NCI-H2029 treated with DMSO at 0.1 percent for 48 hours (cell line): ENCODE results near the gene TMEM248.
"Not testable (repeated sequence)": the region's sequence is repeated elsewhere in the genome, so short reads cannot be mapped to it uniquely, and the experiment has no call there.

Experiments used
- DNase-seq: peaks from one replicate; lab custom pipeline; 2025; lab: John Stamatoyannopoulos, UW

The TMEM248 gene

DNA sequence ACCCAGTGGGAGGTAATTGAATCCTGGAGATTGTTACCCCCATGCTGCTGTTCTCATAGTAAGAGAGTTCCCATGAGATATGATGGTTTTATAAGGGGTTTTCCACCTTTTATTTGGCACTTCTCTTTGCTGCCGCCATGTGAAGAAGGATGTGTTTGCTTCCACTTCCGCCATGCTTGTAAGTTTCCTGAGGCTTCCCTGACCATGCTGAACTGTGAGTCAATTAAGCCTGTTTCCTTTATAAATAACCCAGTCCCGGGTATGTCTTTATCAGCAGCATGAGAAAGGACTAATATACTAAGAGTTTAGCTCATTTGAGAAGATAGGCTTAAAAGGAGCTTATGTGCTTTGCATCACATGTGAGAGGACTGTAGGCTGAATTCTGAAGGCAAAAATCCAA, 29.3 kb downstream of the TMEM248 start:
- DNase-seq, result no peak

DNA sequence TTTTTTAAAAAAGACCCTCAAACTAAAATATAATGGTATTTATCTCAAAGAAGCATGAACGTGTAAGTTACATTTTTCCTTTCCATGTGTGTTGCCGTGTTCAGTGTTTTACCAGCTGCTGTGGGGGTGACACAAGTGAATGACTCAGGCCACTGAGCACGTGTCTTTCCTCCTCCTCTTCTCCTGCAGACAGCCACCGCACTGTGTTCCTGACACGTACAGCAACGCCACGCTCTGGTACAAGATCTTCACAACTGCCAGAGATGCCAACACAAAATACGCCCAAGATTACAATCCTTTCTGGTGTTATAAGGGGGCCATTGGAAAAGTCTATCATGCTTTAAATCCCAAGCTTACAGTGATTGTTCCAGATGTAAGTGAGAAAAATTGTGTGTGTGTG, 29.7 kb downstream of the TMEM248 start:
- no peak for DNase-seq

DNA sequence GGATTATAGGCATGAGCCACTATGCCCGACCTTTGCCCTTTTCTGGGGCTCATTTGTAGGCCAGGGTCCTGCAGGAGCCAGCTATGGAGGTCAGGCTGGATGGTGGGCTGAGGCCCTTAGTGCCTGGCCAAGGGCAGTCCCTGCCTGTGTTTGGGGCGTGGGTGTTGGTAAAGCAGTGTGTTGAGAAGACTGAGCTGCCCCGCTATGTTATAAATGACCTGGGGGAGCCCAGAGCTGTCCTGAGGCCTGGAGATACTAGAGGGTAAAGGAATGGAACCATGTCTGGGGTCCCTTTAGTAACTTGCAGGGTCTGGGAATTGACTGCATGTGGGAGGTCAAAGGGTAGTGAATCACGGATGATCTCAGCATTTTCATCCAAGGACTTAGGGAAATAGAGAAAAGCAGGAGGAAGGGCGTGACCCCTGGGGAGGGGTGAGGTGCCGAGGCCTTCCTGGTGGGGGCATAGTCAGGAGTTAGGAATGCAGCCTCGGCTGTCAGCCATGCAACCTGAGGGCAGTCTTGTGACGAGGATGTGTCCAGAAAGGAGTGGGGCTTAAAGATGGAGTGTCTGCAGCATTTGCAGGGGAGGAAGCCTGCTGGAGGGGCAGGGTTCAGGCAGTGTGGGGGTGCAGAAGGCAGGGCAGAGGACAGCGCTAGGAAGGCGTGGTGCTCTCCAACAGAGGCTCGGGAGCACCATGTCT, 31.5 kb downstream of the TMEM248 start:
- DNase-seq, result no peak

DNA sequence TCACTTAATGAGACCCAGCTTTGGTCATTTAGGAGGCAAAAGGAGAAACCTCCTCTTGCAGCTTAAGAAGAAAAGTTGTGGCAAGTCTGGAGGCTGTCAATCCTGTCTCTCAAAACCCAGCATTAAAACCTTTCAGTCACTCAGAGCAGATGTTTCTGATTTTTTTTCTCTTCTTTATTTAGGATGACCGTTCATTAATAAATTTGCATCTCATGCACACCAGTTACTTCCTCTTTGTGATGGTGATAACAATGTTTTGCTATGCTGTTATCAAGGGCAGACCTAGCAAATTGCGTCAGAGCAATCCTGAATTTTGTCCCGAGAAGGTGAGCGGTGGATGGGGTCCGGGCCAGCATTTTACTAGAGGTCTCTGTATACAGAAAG, 32.0 kb downstream of the TMEM248 start:
- DNase-seq, result no peak

DNA sequence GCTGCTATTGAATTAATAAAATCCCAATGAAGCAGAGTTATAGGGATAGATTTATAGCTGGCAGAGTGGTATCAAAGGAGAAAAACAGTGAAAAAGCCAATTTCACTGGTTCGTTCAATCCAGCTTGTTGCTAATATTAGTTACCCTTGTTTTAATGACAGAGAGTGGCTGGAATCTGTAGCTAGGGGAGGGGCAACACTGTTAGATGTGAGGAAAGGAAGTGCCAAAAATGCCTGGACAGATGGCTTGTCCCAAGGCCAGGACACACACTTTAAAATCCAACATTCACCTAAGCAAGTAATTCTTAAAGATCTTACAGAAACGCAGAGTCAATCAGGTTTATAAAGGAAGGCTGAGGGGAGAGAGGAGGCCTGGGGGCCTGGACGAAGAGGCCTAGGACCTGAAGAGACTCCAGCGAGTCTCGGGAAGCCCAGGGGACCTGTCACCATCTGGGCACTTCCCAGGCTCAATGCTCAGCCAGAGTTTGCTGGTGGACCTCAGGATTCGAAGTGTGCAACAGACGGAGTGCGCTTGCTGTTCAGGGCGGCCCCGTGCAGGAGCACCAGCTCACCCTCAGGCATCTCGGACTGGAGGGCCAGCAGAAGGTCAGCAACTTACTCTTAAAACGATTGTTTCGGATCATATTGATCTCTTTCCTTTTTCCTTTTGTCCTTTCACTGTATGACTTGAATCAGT, 36.7 kb downstream of the TMEM248 start:
- no peak for DNase-seq

DNA sequence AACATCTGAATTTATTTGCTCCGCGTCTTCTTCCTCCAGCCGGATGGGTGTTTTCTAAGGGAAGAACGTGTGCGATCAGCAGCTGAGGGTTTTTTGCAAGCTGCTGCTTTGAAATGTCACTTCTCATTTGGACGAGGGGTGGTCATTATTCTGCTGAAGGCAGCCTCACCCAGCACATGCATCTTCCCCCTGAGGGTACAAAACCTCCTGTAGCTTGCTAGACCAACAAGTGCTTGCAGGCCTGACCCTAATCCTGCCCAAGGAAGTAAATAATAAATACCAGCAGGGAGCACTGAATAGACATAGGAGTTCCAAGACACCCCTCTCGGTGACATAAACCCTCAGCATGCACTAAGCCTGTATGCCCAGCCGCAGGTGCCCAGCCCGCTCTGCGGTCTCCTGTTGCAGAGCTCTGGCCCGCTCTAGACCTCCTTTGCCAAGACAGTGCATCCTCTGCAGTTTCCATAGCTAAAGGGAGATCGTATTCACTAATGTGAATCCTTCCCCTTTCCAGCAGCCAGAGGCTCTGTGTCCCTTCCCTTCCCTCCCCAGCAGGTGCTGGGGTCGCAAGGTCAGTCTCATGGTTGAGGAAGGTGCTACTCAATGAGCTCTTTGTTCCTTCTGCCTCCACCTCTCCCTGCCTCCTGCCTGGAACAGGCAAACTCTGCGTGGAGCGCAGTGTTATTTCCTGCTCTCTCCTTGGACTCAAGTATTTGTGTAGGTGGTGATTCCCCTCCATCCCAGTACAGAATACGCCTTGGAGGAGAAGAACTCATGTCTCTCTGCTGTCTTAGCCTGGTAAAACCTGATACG, 37.7 kb downstream of the TMEM248 start:
- no peak for DNase-seq

DNA sequence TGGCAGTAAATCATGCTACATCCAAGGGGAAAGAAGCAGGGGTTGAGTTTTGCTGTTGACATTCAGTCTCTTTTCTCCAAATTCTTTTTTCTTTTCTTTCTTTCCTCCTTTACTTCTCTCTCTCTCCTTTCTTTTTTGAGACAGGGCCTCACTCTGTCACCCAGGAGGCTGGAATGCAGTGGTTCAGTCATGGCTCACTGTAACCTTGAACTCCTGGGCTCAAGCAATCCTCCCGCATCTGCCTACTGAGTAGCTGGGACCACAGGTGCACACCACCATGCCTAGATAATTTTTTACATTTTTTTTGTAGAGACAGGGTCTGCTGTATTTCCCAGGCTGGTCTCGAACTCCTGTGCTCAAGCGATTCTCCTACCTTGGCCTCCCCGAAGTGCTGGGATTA, 39.2 kb downstream of the TMEM248 start:
- no peak for DNase-seq

DNA sequence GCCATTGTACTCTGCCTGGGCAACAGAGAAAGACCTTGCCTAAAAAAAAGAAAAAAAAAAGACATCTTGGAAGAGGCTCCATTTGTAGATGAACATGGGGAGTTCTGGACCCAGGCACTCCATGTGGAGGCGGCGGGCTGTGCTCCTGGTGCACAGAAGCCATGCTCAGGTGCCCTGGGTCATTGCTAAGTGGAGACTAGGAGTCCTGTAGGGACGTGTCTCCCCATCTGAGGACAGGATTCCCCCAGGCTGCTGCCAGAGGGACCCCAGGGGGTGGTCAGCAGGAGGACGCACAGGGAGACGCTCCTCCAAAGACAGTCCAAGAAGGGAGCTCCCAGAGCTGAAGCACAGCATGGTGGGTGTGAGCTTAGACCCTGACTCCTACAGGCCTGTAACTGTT, 40.1 kb downstream of the TMEM248 start:
- no peak for DNase-seq

DNA sequence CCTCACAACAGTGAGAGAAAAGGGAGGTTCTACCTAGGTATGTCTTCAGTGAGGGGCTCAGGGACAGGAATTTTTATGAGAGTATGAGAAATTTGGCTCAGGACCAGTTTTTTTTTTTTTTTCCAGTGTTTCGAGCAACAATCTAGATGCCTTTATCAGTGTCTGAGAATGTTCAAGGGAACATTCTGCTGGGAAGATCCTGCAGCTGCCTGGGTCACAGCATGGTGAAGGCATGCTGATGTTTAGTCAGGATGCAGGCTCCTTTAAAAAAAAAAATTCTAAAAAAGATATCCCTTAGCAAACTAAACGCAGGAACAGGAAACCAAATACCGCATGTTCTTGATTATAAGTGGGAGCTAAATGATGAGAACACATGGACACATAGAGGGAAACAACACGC, 43.4 kb downstream of the TMEM248 start:
- no peak for DNase-seq

DNA sequence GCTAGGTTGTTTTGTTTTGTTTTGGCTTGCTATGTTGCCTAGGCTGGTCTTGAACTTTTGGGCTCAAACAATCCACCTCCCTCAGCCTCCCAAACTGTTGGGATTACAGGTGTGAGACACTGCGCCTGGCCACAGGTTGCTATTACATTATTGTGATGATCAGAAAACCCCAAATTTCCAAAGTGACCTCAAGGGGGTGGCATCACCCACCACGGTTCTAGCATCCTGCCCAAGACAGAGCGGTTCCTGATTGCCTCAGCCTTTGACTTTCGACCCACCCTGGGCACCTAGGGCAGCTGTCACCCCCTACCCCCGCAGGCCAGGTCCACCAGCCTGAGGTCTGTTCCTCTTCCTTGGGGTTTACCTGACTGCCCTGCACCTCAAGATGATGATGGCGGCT, 46.0 kb downstream of the TMEM248 start:
- DNase-seq, result no peak

DNA sequence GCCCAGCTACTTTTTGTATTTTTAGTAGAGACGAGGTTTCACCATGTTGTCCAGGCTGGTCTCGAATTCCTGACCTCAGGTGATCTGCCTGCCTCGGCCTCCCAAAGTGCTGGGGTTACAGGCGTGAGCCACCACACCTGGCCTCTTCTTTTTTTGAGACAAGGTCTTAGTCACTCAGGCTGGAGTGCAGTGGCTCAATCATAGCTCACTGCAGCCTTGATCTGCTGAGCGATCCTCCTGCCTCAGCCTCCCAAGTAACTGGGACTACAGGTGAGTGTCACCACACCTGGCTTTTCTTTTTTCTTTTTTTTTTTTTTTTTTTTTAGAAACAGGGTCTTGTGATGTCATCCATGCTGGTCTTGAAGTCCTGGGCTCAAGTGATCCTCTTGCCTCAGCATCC, 48.0 kb downstream of the TMEM248 start:
- DNase-seq, result not testable (repeated sequence)

DNA sequence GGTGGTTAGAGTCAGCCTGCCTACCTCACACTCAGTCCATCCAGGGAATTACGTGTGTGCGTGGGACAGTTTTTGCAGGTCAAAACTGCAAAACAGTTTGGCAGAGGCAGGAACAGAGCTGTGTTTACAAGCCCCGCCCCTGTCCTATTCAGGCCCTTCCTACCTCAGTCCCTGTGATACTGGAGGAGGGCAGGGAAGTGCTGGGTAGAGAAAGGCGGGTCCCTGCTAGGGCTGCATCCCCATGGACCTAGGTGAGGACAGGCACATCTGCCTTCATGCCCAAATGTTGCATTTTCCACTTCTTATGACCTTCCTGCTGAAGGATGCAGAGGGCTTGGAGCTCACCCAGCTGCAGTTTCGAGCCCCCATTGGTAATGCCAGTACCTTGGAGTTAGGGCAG, 49.3 kb downstream of the TMEM248 start:
- no peak for DNase-seq

DNA sequence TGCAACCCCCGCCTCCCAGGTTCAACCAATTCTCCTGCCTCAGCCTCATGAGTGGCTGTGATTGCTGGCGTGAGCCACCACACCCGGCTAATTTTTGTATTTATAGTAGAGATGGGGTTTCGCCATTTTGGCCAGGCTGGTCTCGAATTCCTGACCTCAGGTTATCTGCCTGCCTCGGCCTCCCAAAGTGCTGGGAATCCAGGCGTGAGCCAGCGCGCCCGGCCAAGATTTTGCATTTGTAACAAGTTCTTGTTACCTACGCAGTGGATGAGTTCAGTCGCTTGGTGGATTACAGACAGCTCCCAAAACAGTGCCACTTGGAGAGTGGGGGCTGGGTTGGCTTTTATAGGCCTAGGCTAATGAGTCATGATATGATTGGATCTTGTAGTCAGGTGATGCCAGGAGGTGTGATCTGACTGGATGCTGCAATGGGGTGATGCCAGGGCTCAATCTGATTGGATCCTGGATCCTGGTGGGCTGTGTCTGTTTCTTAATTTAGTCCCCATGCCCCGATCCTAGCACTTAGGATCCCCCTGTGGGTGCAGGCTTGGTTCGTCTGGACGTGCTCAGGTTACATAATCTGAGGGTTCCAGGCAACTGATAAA, 54.1 kb downstream of the TMEM248 start:
- DNase-seq, result no peak

DNA sequence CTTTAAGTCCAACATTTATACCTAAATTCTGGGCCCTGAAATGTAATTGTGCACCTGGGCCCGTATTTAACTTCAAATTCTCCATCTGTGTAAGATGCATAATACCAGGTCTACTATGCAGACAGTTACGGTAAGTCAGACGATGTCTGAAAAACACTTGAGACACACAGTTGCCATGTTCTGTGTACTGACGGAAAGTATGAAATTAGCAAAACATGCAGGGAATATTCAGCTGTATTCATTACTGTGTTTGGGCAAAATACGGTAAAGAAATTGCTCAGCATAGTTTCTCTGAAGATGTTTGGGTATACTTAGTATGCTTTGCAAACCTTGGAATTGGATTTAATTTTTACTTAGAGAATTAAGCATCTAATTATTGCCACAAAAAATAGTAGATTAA, 57.3 kb downstream of the TMEM248 start:
- not testable (repeated sequence) for DNase-seq

DNA sequence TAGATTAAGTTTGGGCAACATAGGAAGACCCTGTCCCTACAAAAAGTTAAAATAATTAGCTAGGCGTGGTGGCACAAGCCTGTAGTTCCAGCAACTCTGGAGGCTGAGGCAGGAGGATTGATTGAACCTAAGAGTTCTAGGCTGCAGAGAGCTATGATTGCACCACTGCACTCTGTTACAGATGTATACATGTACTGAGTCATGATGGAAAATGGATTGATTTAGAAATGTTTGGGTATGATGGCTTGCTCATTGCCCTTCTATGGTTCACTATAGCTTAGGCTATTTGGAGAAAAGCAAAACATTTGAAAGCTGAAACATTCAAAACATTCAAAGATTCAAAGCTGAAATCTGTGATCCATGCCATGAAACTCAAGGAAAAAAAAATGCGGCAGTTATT, 58.0 kb downstream of the TMEM248 start:
- DNase-seq, result not testable (repeated sequence)

DNA sequence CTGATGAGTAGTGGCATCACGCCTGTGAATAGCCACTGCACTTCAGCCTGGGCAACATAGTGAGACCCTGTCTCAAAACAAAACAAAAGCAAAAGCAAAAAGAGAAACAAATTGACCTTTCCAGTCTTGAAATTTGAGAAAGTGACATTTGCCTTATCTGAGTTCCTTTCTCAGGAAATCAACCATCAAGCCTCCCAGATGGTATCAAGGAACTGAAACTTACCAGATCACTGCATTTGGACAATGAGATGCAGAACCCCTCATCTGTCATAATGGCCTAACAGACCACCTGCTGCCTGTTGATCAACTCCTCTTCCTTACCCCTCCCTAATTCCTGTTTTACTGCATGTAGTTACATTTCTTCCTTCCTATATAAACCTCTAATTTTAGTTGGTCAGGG, 59.3 kb downstream of the TMEM248 start:
- DNase-seq, result not testable (repeated sequence)

DNA sequence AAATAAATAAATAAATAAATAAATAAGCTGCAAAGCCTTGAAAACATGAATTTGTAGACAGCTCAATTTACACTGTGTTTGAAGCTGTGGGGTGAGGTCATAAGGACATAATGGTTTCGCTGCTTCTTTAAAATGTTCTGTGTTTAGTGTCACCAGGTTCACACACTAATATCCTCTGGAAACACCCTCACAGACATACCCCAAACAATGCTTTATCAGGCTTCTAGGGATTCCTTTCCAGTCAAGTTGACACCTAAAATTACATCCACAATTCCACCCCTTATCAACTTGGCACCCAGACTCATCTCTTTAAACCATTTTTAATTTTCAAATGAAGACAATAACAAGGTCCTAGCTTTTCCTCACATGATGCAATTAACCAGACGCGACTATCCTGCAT, 68.5 kb downstream of the TMEM248 start:
- not testable (repeated sequence) for DNase-seq

DNA sequence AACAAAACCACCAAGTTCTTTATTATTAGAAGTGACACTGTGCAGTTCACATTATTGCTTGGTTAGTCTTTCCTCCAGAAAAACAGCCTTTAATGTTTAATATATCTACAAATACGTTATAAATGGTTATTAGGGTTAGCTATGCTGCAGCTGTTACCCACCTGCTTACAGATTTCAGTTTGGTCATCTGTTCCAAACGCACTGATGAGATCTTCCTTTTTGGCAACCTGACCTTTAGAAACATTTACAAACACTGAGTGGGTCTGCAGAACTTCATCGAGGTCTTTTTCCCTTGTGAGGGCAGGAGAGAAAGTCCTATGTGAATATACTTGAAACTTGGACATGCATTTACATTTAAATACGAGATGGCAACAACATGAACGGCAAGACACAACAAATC, 73.0 kb downstream of the TMEM248 start:
- DNase-seq, result not testable (repeated sequence)

DNA sequence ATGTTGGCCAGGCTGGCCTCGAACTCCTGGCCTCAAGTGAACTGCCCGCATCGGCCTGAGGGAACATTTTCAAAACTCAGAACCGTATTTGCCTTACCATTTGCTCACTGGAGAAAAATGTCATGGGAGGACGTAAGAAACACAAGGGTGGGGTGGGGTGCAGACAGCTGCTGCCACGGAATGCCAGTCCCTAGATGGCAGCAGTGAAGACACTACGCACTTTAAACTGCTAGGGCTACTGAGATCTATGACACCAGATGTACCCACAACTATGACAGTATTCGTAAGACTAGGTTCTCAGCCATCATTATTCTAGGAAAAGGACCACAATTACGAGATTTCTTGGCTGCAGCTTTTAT, 73.6 kb downstream of the TMEM248 start:
- peak; percentile 25 for DNase-seq

DNA sequence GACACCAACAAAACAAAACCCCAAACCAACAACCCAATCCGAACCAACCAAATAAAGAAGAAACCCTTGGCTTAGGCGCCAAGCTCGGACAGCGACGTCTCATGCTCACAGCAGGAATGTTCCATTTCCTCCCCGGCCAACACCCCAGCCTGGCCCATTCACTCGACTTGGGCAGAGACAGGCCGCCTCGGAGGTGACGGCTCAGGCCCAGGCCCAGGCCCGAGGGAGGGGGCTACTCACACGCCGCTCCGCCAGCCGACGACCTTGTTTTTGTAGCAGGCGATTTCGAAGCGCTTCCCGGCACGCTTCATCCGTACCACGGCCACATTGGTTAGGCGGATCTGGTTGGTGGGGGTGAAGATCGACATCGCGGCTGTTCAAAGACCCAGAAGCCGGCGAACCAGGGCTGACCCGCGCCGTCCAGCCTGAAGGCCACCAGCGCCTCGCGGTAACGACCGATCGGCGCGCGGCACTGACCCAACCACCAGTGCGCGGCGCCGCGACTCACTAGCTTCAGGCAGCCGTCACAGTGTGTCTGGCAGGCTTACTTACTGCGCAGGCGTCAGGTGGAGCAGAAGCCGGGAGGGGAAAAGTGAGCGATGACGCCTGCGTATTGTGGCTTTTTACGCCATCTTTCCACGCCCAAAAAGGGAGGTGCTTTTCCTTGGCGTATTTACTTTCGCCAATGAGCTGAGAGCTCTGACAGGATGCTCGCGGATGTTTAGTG, 74.2 kb downstream of the TMEM248 start, which contains the start of gene SBDS:
Gene SBDS (minus strand): TSS at position 537 of the 727 bp plus-strand sequence. CDS start 169 bp downstream, at position 368.
- DNase-seq, result peak; percentile 94

DNA sequence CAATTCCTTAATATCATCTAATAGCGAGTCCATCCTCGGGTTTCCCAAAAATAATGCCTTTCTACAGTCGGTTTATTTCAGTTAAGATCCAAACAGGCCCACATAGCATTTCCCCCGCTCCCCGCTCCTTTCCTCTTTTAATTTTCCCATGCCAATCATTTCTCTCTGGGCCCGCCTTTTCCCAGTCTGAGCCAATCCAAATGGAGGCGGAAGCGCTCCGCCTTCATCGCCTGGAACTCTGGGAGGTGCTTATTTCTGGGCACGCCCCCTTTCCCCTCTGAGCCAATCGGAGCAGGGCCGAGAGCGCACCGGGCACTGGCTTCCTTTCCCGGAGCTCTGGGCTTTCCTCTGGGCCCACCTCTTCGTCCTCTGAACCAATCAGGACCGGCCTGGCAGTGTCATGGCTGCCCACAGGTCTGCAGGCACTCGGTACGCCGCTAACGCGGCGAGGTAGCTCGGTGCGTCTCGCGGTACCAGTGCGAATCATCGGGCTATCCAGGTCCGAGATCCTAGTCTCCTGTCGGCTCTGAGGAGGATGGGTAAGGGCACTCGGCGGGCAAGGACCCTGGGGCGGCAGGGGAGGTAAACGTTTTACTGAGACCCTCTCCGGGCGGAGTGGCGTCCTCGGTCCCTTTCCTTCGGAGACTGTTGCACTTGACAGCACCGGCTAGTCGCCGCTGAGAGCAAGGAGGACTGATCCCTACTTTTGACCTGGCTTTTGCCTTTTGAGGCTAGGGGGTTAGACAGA, 75.6 kb downstream of the TMEM248 start, which contains the start of gene TYW1:
Gene TYW1 (plus strand): TSS at position 390 of the 748 bp plus-strand sequence. CDS start 146 bp downstream, at position 536.
- peak; percentile 92 for DNase-seq
